NCI-H2171 (cell line): Measurements from ENCODE around the gene ZNF214.

Source experiments
- DNase-seq: peaks from one replicate; lab custom pipeline; 2025; lab: John Stamatoyannopoulos, UW

The ZNF214 gene

GRCh38 chr11:7020183-7020917 is at the start of gene ZNF214, which contains the start of gene NLRP14:
Gene ZNF214 (minus strand): TSS chr11:7020346. CDS start chr11:7002835, 17,511 bp downstream.
Gene NLRP14 (plus strand): TSS chr11:7020479. CDS start chr11:7038587, 18,108 bp downstream.
- DNase-seq = no peak

- no peak for DNase-seq
Measured at GRCh38 chr11:7062534-7062933, 42.4 kb upstream of the ZNF214 start.

GRCh38 chr11:7060868-7061267 is 40.7 kb upstream of the ZNF214 start:
- no peak for DNase-seq

GRCh38 chr11:7057641-7058040 is 37.5 kb upstream of the ZNF214 start:
- no peak for DNase-seq

GRCh38 chr11:7056828-7057513 is 36.8 kb upstream of the ZNF214 start:
- no peak for DNase-seq

- DNase-seq = no peak
Measured at GRCh38 chr11:7050191-7050590, 30.0 kb upstream of the ZNF214 start.

GRCh38 chr11:7046474-7047175 is 26.5 kb upstream of the ZNF214 start:
- no peak for DNase-seq

GRCh38 chr11:7034019-7034418 is 13.9 kb upstream of the ZNF214 start:
- DNase-seq = no peak

- no peak for DNase-seq
Measured at GRCh38 chr11:7032692-7033091, 12.5 kb upstream of the ZNF214 start.

- no peak for DNase-seq
Measured at GRCh38 chr11:7031471-7031871, 11.3 kb upstream of the ZNF214 start.

GRCh38 chr11:7030836-7031235 is 10.7 kb upstream of the ZNF214 start:
- no peak for DNase-seq

GRCh38 chr11:7028141-7028540 is 8.0 kb upstream of the ZNF214 start:
- no peak for DNase-seq

GRCh38 chr11:7021318-7021717 is 1.2 kb upstream of the ZNF214 start:
- DNase-seq = no peak

GRCh38 chr11:7019500-7020182 is 505 bp downstream of the ZNF214 start:
- DNase-seq = no peak

- DNase-seq = no peak
Measured at GRCh38 chr11:7016011-7016410, 4.1 kb downstream of the ZNF214 start.

GRCh38 chr11:7014118-7014517 is 6.0 kb downstream of the ZNF214 start:
- no peak for DNase-seq

- DNase-seq = no peak
Measured at GRCh38 chr11:7004482-7004881, 15.7 kb downstream of the ZNF214 start.

GRCh38 chr11:6995703-6996102 is 24.4 kb downstream of the ZNF214 start:
- no peak for DNase-seq

GRCh38 chr11:6992457-6993417 is 27.4 kb downstream of the ZNF214 start:
- no peak for DNase-seq

GRCh38 chr11:6992026-6992425 is 28.1 kb downstream of the ZNF214 start:
- DNase-seq = no peak

GRCh38 chr11:6991227-6991626 is 28.9 kb downstream of the ZNF214 start:
- no peak for DNase-seq
